HCT116 (cell line): ENCODE measurements around the gene DNM3. TPM values are rescaled to one million over a fixed set of nuclear protein-coding genes. Genes with fewer than 3 reads are reported as not detected.

ENCODE experiments used
- ATAC-seq: fragments of 200-7000 bp; cut with Tn5 transposase; 2 replicates; pipeline ENCODE4 v1.9.1; 2020; ENCODE audit warnings: mild to moderate bottlenecking, moderate library complexity
- BruUV-seq: library from RNA; stranded (reverse); fragments of 400-500 nt; replicated peaks from 2 replicates; lab custom pipeline; 2021; lab: Mats Ljungman, UMichigan
- CTCF ChIA-PET: fragments of 300-600 bp; sonication (Branson Sonifier 250); formaldehyde crosslinking; loops from one replicate; lab custom pipeline; 2021; ENCODE audit warnings: antibody characterized with exemption; lab: Charles Lee
- POLR2A ChIA-PET: fragments of 300-600, 350-600 bp; sonication (Branson Sonifier 250); formaldehyde crosslinking; loops from one replicate; lab custom pipeline; 2021; ENCODE audit warnings: antibody characterized with exemption; lab: Charles Lee
- RAD21 ChIA-PET, 2 experiments: fragments of 300-600 bp; sonication (Branson Sonifier 250); formaldehyde crosslinking; loops; one replicate each; lab custom pipeline; 2023; ENCODE audit warnings: low total read pairs in 2 of 2; ENCODE audit not compliant: uncharacterized antibody in 2 of 2, unreplicated experiment in 2 of 2, low non-redundant PET in 1 of 2; lab: Charles Lee
- DNase-seq: peaks from one replicate; pipeline ENCODE4 v3.0.0-alpha.2; 2010; ENCODE audit warnings: low read depth, low spot score
- H2AFZ ChIP-seq: fragments of 200-600 bp; shearing (Covaris generic), sonication (generic); 2 replicates; pipeline ENCODE4 v1.6.1; 2017; ENCODE audit warnings: low read depth, mixed run types, mixed read lengths, antibody characterized with exemption, low read length; ENCODE audit not compliant: poor library complexity, severe bottlenecking
- H3K27ac ChIP-seq: 2 replicates; pipeline ENCODE4 v1.5.1; 2012; ENCODE audit warnings: low read depth, low read length
- H3K27me3 ChIP-seq: fragments of 200-600 bp; sonication (generic); 2 replicates; pipeline ENCODE4 v1.6.1; 2016; ENCODE audit warnings: mixed run types, low read length, mixed read lengths; ENCODE audit not compliant: insufficient read depth
- H3K36me3 ChIP-seq, 2 experiments: fragments of 200-500 bp in 1 of 2; fragments of 200-600 bp in 1 of 2; sonication (Bioruptor generic) in 1 of 2; sonication (generic) in 1 of 2; 2 replicates each; pipeline versions ENCODE4 v1.5.1 to v1.6.1; 2014 to 2016; ENCODE audit warnings: low read length in 2 of 2, inconsistent platforms in 1 of 2, mixed read lengths in 1 of 2, mixed run types in 1 of 2; ENCODE audit not compliant: insufficient read depth in 2 of 2, control insufficient read depth in 1 of 2
- H3K4me1 ChIP-seq, 2 experiments: fragments of 200-600 bp in 1 of 2; sonication (generic) in 1 of 2; 2 replicates each; pipeline versions ENCODE4 v1.5.1 to v1.6.1; 2012 to 2017; ENCODE audit warnings: low read length in 2 of 2, inconsistent platforms in 1 of 2, mild to moderate bottlenecking in 1 of 2, mixed read lengths in 1 of 2, mixed run types in 1 of 2, moderate library complexity in 1 of 2; ENCODE audit not compliant: insufficient read depth in 2 of 2, control insufficient read depth in 1 of 2
- H3K4me2 ChIP-seq: fragments of 200-600 bp; sonication (generic); 2 replicates; pipeline ENCODE4 v1.6.1; 2017; ENCODE audit warnings: mixed run types, low read length, mixed read lengths
- H3K4me3 ChIP-seq, 2 experiments: fragments of 200-600 bp in 1 of 2; sonication (generic) in 1 of 2; replicated peaks in 1 of 2; 2 replicates each; pipeline ENCODE4 v1.5.1; 2011 to 2016; ENCODE audit warnings: low read length in 2 of 2, control low read depth in 1 of 2, low read depth in 1 of 2, mild to moderate bottlenecking in 1 of 2, mixed read lengths in 1 of 2, mixed run types in 1 of 2
- H3K79me2 ChIP-seq: fragments of 200-600 bp; sonication (generic); 2 replicates; pipeline ENCODE4 v1.6.1; 2017; ENCODE audit warnings: mild to moderate bottlenecking, mixed run types, low read length, moderate library complexity, mixed read lengths; ENCODE audit not compliant: insufficient read depth
- H3K9ac ChIP-seq: fragments of 200-600 bp; sonication (generic); 2 replicates; pipeline ENCODE4 v1.6.1; 2016; ENCODE audit warnings: low read length, mixed read lengths
- H3K9me2 ChIP-seq: fragments of 200-600 bp; sonication (generic), shearing (Covaris generic); 2 replicates; pipeline ENCODE4 v1.6.1; 2017; ENCODE audit warnings: mixed run types, mild to moderate bottlenecking, moderate library complexity; ENCODE audit not compliant: insufficient read depth
- H3K9me3 ChIP-seq, 2 experiments: fragments of 200-500 bp in 1 of 2; fragments of 200-600 bp in 1 of 2; sonication (Bioruptor generic) in 1 of 2; sonication (generic) in 1 of 2; 2 replicates each; pipeline ENCODE4 v1.6.1; 2014 to 2017; ENCODE audit warnings: low read length in 2 of 2, mixed read lengths in 2 of 2, inconsistent platforms in 1 of 2, low read depth in 1 of 2, mild to moderate bottlenecking in 1 of 2, mixed run types in 1 of 2, moderate library complexity in 1 of 2; ENCODE audit not compliant: control insufficient read depth in 1 of 2, insufficient read depth in 1 of 2
- H4K20me1 ChIP-seq: fragments of 200-600 bp; sonication (generic), shearing (Covaris generic); 2 replicates; pipeline ENCODE4 v1.6.1; 2017; ENCODE audit warnings: mixed run types, mild to moderate bottlenecking, moderate library complexity; ENCODE audit not compliant: insufficient read depth
- ATF3 ChIP-seq: IDR thresholded peaks from 2 replicates; pipeline ENCODE4 v1.6.1; 2012
- CBX3 ChIP-seq: IDR thresholded peaks from 2 replicates; pipeline ENCODE4 v1.6.1; 2012; ENCODE audit warnings: low read depth
- CEBPB ChIP-seq: IDR thresholded peaks from 2 replicates; pipeline ENCODE4 v1.6.1; 2012; ENCODE audit warnings: low read depth
- CTCF ChIP-seq, 3 experiments: fragments of 200-600 bp in 1 of 3; sonication (generic) in 1 of 3; IDR thresholded peaks in 2 of 3; conservative IDR thresholded peaks in 1 of 3; 2 replicates each; pipeline ENCODE4 v1.5.1; 2012 to 2017; ENCODE audit warnings: low read depth in 2 of 3, low read length in 2 of 3, antibody characterized with exemption in 1 of 3, borderline replicate concordance in 1 of 3, control low read depth in 1 of 3, mild to moderate bottlenecking in 1 of 3, mixed read lengths in 1 of 3, mixed run types in 1 of 3, moderate library complexity in 1 of 3; ENCODE audit not compliant: insufficient read depth in 1 of 3
- EGR1 ChIP-seq: IDR thresholded peaks from 2 replicates; pipeline ENCODE4 v1.6.1; 2012; ENCODE audit warnings: low read depth
- EZH2phosphoT487 ChIP-seq: fragments of 200-600 bp; IDR thresholded peaks from 2 replicates; pipeline ENCODE4 v1.6.1; 2018; ENCODE audit warnings: antibody characterized with exemption, borderline replicate concordance
- MAX ChIP-seq: IDR thresholded peaks from 2 replicates; pipeline ENCODE4 v1.6.1; 2012
- POLR2AphosphoS5 ChIP-seq: IDR thresholded peaks from 2 replicates; pipeline ENCODE4 v1.6.1; 2011; ENCODE audit warnings: mild to moderate bottlenecking, low read depth, low read length, moderate library complexity
- RAD21 ChIP-seq: IDR thresholded peaks from 2 replicates; pipeline ENCODE4 v1.6.1; 2012; ENCODE audit warnings: low read depth, mild to moderate bottlenecking
- SIN3A ChIP-seq: IDR thresholded peaks from 2 replicates; pipeline ENCODE4 v1.6.1; 2012; ENCODE audit warnings: low read depth
- SRF ChIP-seq: IDR thresholded peaks from 2 replicates; pipeline ENCODE4 v1.6.1; 2012; ENCODE audit warnings: low read depth
- TCF7L2 ChIP-seq: IDR thresholded peaks from 2 replicates; pipeline ENCODE4 v1.7.0; 2011; ENCODE audit warnings: borderline replicate concordance, inconsistent platforms; ENCODE audit not compliant: insufficient read depth, insufficient read length; ENCODE audit errors: extremely low read depth
- YY1 ChIP-seq: IDR thresholded peaks from 2 replicates; pipeline ENCODE4 v1.6.1; 2011; ENCODE audit warnings: low read length, low read depth, moderate library complexity, mild to moderate bottlenecking; ENCODE audit not compliant: insufficient replicate concordance; ENCODE audit errors: extremely low read depth
- ZBTB33 ChIP-seq: IDR thresholded peaks from 2 replicates; pipeline ENCODE4 v1.6.1; 2011; ENCODE audit warnings: mild to moderate bottlenecking, low read length, moderate library complexity; ENCODE audit not compliant: insufficient replicate concordance; ENCODE audit errors: extremely low read depth
- intact Hi-C: fragments of 100-400 bp; cut with micrococcal nuclease; formaldehyde crosslinking; loops from 2 replicates; pipeline ENCODE4 v1.10.0; 2022
- total RNA-seq: library from RNA; stranded (reverse); gene quantifications from one replicate; pipeline ENCODE4 v1.2.1, GENCODE V29; 2021; ENCODE audit not compliant: unreplicated experiment

DNM3 gene
- total RNA-seq, 1 experiment from 2014 or later, result 3.1 TPM

- intact Hi-C loops, result no loop called here
- TF ChIP-seq MAX (no peak), EGR1 (no peak), YY1 (no peak), CBX3 (no peak), CEBPB (no peak), ATF3 (no peak), TCF7L2 (no peak), CTCF (IDR thresholded peaks at IDR 0.05 in 2 of 3, conservative IDR thresholded peaks at IDR 0.05 in 1 of 3; ENCODE audit: borderline replicate concordance in 1 of 3, insufficient read depth in 1 of 3, low read depth in 2 of 3, low read length in 2 of 3) (no peak), ZBTB33 (no peak), RAD21 (no peak), POLR2AphosphoS5 (no peak), SIN3A (no peak), SRF (no peak), EZH2phosphoT487 (no peak)
- ATAC-seq (no peak), DNase-seq (no peak)
- H3K4me2 ChIP-seq, result no peak overlapping the region
- BruUV-seq, result no TSS peak
- no peaks in the 10 kb centered on the region for H3K9me2 ChIP-seq
- no peak overlapping the region for H2AFZ ChIP-seq
- no peaks in the 10 kb centered on the region for H4K20me1 ChIP-seq
- no peak overlapping the region for H3K4me3 ChIP-seq
- H3K27me3 ChIP-seq, result no peaks in the 10 kb centered on the region
- H3K79me2 ChIP-seq, result no peaks in the 10 kb centered on the region
- H3K4me1 ChIP-seq, result no peaks in the 10 kb centered on the region
- H3K27ac ChIP-seq, result no peak overlapping the region
- POLR2A ChIA-PET, result no interaction called here
- RAD21 ChIA-PET, result no interaction called here
- H3K9me3 ChIP-seq, result no peaks in the 10 kb centered on the region
- no peak overlapping the region for H3K9ac ChIP-seq
- no peaks in the 10 kb centered on the region for H3K36me3 ChIP-seq
- CTCF ChIA-PET, result no interaction called here
Observed at GRCh38 chr1:172286629-172287076, 445.4 kb downstream of the DNM3 start.
